Measurements from ENCODE around the gene RPP30.

GRCh38 chr10:90927293-90927692, 55.5 kb downstream of the RPP30 start:
- TF ChIP-seq CTCF (IDR thresholded peaks at IDR 0.05; ENCODE audit: insufficient read depth, low read length, poor library complexity, severe bottlenecking) (no peak), EZH2phosphoT487 (conservative IDR thresholded peaks at IDR 0.05; ENCODE audit: low read length) (no peak)

All from SU-DHL-6 (cell line).